Fibroblast of pulmonary artery (primary cell): ENCODE data around the gene SLC35G1.
A peak's percentile ranks its signal among the peaks of the same experiment; 100 is the strongest.

Experiments
- DNase-seq: peaks from one replicate; pipeline ENCODE4 v3.0.0-alpha.2; 2010; ENCODE audit warnings: low read depth
- H3K4me3 ChIP-seq: replicated peaks from 2 replicates; pipeline ENCODE4 v1.5.1; 2011; ENCODE audit warnings: low read depth, mild to moderate bottlenecking, control low read depth, low read length, moderate library complexity
- TF ChIP-seq, protein P1 (sequence below): IDR thresholded peaks from 2 replicates; pipeline ENCODE4 v1.5.1; 2011; ENCODE audit warnings: mild to moderate bottlenecking, control low read depth, low read length, inconsistent platforms; ENCODE audit errors: missing control alignments

SLC35G1 gene

DNA sequence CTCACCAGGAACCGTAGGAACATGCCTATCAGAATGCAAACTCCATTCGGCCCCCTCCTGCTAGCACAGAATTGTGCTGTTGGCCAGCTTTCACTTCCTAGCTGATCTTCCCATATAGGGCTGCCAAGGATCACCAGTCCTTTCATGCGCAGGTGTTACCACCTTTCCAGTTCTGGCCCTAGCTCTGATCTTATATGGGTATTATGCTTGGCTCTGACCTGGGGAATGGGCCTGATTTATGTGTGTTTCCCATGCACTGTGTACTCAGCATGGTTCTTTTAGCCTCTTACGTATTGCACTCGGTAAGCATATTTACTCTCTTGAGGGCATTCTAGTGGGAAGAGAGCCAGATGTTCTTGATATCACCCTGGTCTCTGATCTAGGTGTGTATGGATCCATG is 11.1 kb downstream of the SLC35G1 start:
- DNase-seq = no peak
- H3K4me3 ChIP-seq = no peak overlapping the region
- TF ChIP-seq, protein P1, sequence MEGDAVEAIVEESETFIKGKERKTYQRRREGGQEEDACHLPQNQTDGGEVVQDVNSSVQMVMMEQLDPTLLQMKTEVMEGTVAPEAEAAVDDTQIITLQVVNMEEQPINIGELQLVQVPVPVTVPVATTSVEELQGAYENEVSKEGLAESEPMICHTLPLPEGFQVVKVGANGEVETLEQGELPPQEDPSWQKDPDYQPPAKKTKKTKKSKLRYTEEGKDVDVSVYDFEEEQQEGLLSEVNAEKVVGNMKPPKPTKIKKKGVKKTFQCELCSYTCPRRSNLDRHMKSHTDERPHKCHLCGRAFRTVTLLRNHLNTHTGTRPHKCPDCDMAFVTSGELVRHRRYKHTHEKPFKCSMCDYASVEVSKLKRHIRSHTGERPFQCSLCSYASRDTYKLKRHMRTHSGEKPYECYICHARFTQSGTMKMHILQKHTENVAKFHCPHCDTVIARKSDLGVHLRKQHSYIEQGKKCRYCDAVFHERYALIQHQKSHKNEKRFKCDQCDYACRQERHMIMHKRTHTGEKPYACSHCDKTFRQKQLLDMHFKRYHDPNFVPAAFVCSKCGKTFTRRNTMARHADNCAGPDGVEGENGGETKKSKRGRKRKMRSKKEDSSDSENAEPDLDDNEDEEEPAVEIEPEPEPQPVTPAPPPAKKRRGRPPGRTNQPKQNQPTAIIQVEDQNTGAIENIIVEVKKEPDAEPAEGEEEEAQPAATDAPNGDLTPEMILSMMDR = no peak

DNA sequence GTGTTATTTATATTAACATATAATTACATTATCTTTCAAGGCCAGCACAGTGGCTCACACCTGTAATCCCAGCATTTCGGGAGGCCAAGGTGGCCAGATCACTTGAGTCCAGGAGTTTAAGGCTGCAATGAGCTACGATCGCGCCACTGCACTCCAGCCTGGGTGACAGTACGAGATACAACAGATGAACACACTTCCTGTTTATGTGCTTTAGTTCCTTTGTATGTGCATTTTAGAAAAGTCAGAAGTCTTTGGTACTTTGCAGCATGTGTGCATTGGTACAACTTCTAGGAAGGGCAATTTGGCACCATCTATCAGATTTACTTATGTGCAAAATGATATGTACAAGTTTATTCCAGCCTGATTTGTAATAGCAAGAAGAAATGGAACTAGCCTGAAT is 13.3 kb downstream of the SLC35G1 start:
- DNase-seq = no peak
- TF ChIP-seq, protein P1 = no peak
- H3K4me3 ChIP-seq = no peak overlapping the region

DNA sequence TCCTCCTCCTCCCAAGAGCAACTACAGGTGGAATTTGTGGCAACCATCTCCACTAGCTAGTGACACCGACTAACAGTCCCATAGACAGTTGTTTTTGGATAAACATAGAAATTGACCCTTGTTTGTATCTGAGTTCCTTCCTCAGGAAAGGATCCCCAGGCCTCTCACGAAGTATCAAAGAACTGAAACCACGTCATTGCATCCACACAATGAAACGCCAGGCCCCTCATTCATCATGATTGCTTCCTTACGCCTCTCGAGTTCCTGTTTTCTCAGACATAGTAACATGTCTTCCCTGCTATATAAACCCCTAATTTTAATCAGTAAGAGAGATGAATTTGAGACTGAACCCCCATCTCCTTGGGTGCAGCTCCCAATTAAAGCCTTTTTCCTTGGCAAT is 18.1 kb downstream of the SLC35G1 start:
- TF ChIP-seq, protein P1 = no peak
- H3K4me3 ChIP-seq = no peak overlapping the region
- no peak for DNase-seq

DNA sequence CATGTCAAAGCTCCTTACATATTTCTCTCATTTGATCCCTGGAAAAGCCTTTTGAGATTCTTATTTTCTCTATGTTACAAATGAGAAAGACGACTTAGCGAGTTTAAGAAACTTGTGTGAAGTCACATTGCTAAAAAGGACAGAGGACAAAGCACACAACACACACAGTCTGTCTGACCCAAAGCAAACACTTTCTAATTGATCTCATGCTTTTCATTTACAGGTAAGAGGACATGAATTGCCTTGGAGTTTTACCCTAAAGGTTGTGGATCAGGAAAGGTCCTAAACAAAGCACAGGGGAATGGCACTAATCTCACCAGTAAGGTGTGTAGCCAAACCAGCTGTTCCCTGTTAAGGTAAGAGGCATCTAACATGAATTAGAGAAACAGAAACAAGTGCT is 18.7 kb downstream of the SLC35G1 start:
- TF ChIP-seq, protein P1 = no peak
- DNase-seq = no peak

DNA sequence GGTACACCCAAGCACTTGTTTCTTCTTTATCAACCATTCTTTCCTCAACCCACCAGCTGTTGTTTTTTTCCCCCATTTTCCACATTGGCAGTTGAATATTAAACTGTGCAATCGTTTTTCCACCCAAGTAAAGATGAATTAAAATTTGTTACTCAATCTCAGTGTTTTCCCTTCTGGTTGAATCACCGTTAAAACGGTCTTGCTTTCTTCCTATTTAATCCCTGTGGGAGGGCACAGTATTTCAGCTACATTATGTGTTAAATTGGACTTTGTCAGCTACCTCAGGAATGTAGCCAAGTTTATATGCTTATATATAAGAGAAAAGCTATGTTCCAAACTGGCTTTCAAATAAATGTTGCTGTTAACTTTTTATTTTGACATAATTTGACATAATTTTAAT is 19.9 kb downstream of the SLC35G1 start:
- H3K4me3 ChIP-seq = no peak overlapping the region
- no peak for DNase-seq
- TF ChIP-seq, protein P1 = no peak

More for the DNA sequence above, 18.7 kb downstream of the SLC35G1 start:
- H3K4me3 ChIP-seq = no peak overlapping the region

DNA sequence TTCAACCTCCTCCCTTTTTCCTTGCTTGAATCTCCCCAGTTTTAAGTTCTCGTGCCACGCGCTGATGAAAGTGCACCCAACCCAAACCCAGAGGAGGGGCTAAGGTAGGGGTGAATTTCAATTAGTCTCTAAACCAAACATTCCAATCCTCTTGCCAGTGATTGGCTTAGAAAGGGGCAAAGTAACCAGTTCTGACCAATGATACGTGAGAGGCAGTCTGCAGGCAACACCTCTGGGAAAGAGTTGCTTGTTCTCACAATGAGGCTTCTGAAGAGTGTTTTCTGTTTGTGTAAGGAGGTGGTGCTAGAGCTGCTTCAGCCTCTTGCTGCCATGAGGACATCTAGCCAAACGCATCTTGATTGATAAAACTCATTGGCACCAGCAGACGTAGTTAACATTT is 21.8 kb downstream of the SLC35G1 start:
- no peak for DNase-seq
- no peak overlapping the region for H3K4me3 ChIP-seq
- TF ChIP-seq, protein P1 = no peak

DNA sequence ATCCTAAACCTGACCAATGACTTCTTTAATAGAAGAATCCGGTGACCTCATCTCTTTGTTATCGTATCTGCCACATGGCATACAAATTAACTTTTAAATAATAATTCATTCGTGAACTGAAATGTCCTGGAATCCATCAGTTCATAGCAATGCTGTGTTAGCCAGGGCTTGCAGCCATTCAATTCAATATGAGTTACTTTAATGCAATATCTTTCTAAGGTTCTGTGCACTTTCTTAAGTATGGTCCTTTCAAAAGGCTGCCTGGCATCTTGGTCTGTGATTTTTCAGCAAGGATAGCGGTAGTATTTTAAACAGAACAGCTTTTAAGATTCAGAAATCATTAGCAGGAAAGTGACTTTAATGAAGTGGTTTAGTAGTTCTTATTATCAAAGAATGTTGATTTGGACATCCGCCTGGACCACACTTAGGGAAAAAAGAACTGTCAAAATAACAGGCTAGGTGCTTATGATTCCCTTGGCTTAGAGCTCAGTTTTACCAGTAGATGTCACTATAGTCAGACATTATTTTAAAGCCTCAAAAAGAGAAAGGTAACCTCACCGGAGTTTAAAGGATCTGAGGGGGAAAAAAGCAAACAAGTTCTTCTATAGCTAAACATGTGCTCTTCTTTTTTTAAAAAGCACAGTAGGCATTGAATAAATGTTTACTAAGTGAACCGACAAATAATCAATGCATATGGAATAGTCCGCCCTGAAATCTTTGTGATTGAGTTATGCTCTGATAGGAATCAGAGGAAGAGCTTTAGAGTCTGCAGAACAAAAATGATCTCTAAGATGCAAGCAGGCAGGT is 22.7 kb downstream of the SLC35G1 start:
- no peak overlapping the region for H3K4me3 ChIP-seq
- TF ChIP-seq, protein P1 = peak; percentile 63
- DNase-seq = peak; percentile 64
